HL-60 (cell line): ENCODE measurements around the gene CNTN6.

Source experiments
- DNase-seq, 2 experiments: peaks; one replicate each; pipeline ENCODE4 v3.0.0-alpha.2; 2010 to 2020; ENCODE audit warnings: low read depth in 1 of 2, low spot score in 1 of 2
- H3K27ac ChIP-seq: fragments of 250-450 bp; sonication (Bioruptor Pico); replicated peaks from 2 replicates; pipeline ENCODE4 v1.5.1; 2020; ENCODE audit warnings: mild to moderate bottlenecking, moderate library complexity
- H3K27me3 ChIP-seq: fragments of 250-450 bp; sonication (Bioruptor Pico); 2 replicates; pipeline ENCODE4 v1.5.1; 2021; ENCODE audit warnings: mild to moderate bottlenecking, moderate library complexity; ENCODE audit not compliant: insufficient read depth, poor library complexity, severe bottlenecking
- H3K4me3 ChIP-seq: replicated peaks from 2 replicates; pipeline ENCODE4 v1.5.1; 2011; ENCODE audit warnings: mild to moderate bottlenecking, control low read depth, low read length; ENCODE audit not compliant: insufficient read depth
- GABPA ChIP-seq: IDR thresholded peaks from 2 replicates; pipeline ENCODE4 v1.6.1; 2012; ENCODE audit warnings: low read depth
- POLR2AphosphoS5 ChIP-seq: IDR thresholded peaks from 2 replicates; pipeline ENCODE4 v1.6.1; 2012; ENCODE audit warnings: low read depth
- SPI1 ChIP-seq: IDR thresholded peaks from 2 replicates; pipeline ENCODE4 v1.6.1; 2012; ENCODE audit warnings: low read depth, mild to moderate bottlenecking, borderline replicate concordance
- TF ChIP-seq, protein P1 (sequence below): IDR thresholded peaks from one replicate; pipeline ENCODE4 v1.5.1; 2011; ENCODE audit warnings: low read length, control low read depth, inconsistent platforms; ENCODE audit not compliant: insufficient read depth
- TF ChIP-seq, protein P2 (sequence below): IDR thresholded peaks from 2 replicates; pipeline ENCODE4 v1.6.1; 2012; ENCODE audit warnings: low read depth; ENCODE audit not compliant: insufficient replicate concordance

CNTN6 gene

DNA sequence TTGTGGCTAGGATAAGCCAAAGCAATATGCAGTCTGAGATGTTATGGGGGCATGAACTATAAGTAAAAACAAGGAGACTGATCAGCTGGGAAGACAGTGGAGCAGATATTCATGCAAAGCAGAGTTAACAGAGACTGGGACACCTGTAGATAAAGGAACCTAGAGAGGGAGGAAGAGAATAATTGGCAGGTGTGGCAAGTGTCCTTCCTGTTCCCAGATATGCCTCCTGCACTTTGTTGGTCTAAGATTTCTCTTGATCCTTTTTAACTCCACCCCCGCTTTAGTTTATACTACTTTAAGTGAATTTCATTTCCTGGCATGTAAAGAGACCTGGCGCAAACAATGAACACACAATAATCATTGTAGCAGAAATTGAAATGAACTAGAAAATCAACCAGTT, 169.4 kb downstream of the CNTN6 start:
- Histone ChIP-seq H3K27ac (no peak overlapping the region), H3K4me3 (no peak overlapping the region), H3K27me3 (no peaks in the 10 kb centered on the region)
- TF ChIP-seq SPI1 = no peak
- TF ChIP-seq POLR2AphosphoS5 = no peak
- TF ChIP-seq, protein P1, sequence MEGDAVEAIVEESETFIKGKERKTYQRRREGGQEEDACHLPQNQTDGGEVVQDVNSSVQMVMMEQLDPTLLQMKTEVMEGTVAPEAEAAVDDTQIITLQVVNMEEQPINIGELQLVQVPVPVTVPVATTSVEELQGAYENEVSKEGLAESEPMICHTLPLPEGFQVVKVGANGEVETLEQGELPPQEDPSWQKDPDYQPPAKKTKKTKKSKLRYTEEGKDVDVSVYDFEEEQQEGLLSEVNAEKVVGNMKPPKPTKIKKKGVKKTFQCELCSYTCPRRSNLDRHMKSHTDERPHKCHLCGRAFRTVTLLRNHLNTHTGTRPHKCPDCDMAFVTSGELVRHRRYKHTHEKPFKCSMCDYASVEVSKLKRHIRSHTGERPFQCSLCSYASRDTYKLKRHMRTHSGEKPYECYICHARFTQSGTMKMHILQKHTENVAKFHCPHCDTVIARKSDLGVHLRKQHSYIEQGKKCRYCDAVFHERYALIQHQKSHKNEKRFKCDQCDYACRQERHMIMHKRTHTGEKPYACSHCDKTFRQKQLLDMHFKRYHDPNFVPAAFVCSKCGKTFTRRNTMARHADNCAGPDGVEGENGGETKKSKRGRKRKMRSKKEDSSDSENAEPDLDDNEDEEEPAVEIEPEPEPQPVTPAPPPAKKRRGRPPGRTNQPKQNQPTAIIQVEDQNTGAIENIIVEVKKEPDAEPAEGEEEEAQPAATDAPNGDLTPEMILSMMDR = no peak
- TF ChIP-seq, protein P2, sequence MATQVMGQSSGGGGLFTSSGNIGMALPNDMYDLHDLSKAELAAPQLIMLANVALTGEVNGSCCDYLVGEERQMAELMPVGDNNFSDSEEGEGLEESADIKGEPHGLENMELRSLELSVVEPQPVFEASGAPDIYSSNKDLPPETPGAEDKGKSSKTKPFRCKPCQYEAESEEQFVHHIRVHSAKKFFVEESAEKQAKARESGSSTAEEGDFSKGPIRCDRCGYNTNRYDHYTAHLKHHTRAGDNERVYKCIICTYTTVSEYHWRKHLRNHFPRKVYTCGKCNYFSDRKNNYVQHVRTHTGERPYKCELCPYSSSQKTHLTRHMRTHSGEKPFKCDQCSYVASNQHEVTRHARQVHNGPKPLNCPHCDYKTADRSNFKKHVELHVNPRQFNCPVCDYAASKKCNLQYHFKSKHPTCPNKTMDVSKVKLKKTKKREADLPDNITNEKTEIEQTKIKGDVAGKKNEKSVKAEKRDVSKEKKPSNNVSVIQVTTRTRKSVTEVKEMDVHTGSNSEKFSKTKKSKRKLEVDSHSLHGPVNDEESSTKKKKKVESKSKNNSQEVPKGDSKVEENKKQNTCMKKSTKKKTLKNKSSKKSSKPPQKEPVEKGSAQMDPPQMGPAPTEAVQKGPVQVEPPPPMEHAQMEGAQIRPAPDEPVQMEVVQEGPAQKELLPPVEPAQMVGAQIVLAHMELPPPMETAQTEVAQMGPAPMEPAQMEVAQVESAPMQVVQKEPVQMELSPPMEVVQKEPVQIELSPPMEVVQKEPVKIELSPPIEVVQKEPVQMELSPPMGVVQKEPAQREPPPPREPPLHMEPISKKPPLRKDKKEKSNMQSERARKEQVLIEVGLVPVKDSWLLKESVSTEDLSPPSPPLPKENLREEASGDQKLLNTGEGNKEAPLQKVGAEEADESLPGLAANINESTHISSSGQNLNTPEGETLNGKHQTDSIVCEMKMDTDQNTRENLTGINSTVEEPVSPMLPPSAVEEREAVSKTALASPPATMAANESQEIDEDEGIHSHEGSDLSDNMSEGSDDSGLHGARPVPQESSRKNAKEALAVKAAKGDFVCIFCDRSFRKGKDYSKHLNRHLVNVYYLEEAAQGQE = no peak
- no peak for TF ChIP-seq GABPA
- no peak for DNase-seq

DNA sequence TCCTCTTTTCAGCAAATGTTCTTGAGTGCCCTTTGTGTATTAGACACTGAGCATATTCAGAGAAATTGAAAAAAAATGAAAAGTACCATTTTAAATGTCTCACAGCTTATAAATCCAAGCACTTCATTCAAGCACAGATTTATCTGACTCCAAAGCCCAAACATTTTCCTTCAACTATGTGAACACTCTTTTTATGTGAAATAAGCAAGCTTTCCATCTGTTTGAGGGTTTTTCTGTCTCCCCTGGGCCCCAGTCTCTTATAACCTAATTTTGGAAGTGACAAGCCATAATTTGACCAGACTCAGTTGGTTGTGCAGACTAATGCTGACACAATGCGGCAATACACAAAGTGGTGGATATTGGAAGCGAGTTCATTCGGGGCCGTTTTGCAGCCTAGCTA, 170.3 kb downstream of the CNTN6 start:
- Histone ChIP-seq H3K4me3 (no peak overlapping the region), H3K27ac (no peak overlapping the region), H3K27me3 (no peaks in the 10 kb centered on the region)
- TF ChIP-seq POLR2AphosphoS5 (no peak), GABPA (no peak), SPI1 (no peak)
- TF ChIP-seq, protein P2 = no peak
- TF ChIP-seq, protein P1 = no peak
- DNase-seq = no peak

DNA sequence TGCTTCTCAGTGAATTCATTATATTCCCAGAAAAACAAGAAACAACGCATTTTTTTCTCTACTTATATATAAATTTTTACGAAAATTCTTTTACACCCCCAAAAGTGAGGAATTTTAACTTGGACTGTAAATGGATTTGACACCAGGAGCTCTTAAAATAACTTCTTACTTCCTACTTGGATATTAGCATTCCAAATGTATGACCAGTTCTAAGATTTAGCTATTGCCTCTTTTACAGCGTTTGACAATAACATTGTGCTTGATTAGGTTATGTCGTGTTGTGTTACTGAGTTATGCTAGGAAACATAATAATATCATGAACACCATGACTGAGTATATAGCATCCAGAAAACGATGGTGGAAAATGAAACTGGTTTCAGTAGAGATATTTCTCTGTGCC, 177.0 kb downstream of the CNTN6 start:
- Histone ChIP-seq H3K27ac (no peak overlapping the region), H3K4me3 (no peak overlapping the region), H3K27me3 (no peaks in the 10 kb centered on the region)
- TF ChIP-seq GABPA = no peak
- no peak for TF ChIP-seq SPI1
- TF ChIP-seq POLR2AphosphoS5 = no peak
- TF ChIP-seq, protein P1 = no peak
- TF ChIP-seq, protein P2 = no peak
- no peak for DNase-seq
